Endothelial cell of umbilical vein (primary cell): ENCODE measurements around the gene PLEKHD1.

Experiments
- EZH2 ChIP-seq: IDR thresholded peaks from 2 replicates; pipeline ENCODE4 v1.6.1; 2012; ENCODE audit warnings: borderline replicate concordance, low read depth, mild to moderate bottlenecking, moderate library complexity, low read length, inconsistent platforms; ENCODE audit not compliant: severe bottlenecking
- MYC ChIP-seq: IDR thresholded peaks from one replicate; pipeline ENCODE4 v1.6.1; 2011; ENCODE audit warnings: mild to moderate bottlenecking, low read depth, low read length
- TF ChIP-seq, protein P1 (sequence below), 2 donors: IDR thresholded peaks; 1 replicate in 1 of 2; 2 replicates in 1 of 2; pipeline ENCODE4 v1.5.1; 2011; ENCODE audit warnings: low read length in 2 of 2, mild to moderate bottlenecking in 2 of 2, moderate library complexity in 2 of 2, control low read depth in 1 of 2, inconsistent platforms in 1 of 2, low read depth in 1 of 2; ENCODE audit not compliant: insufficient read depth in 1 of 2; ENCODE audit errors: extremely low read depth in 1 of 2
- TF ChIP-seq, protein P2 (sequence below): IDR thresholded peaks from 2 replicates; pipeline ENCODE4 v1.6.1; 2011; ENCODE audit not compliant: insufficient read depth, insufficient read length

DNA sequence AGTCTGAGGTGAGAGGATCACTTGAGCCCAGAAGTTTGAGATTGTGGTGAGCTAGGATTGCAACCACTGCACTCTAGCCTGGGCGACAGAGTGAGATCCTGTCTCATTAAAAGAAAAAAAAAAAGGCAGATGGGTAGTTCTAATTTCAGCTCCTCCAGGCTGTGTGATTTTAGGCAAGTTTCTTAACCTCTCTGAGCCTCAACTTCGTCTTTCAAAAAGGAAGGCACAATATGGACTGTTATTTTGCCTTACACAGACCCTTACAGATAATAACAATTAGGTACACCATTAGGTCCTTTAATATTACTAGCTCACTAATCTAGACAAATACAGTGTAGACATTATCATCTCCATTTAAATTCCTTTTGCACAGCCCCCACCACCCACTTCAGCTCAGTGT lies 94.9 kb downstream of the PLEKHD1 start:
- TF ChIP-seq, protein P1, sequence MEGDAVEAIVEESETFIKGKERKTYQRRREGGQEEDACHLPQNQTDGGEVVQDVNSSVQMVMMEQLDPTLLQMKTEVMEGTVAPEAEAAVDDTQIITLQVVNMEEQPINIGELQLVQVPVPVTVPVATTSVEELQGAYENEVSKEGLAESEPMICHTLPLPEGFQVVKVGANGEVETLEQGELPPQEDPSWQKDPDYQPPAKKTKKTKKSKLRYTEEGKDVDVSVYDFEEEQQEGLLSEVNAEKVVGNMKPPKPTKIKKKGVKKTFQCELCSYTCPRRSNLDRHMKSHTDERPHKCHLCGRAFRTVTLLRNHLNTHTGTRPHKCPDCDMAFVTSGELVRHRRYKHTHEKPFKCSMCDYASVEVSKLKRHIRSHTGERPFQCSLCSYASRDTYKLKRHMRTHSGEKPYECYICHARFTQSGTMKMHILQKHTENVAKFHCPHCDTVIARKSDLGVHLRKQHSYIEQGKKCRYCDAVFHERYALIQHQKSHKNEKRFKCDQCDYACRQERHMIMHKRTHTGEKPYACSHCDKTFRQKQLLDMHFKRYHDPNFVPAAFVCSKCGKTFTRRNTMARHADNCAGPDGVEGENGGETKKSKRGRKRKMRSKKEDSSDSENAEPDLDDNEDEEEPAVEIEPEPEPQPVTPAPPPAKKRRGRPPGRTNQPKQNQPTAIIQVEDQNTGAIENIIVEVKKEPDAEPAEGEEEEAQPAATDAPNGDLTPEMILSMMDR (IDR thresholded peaks at IDR 0.05; ENCODE audit: extremely low read depth in 1 of 2, insufficient read depth in 1 of 2, low read depth in 1 of 2, low read length in 2 of 2) = no peak
- TF ChIP-seq, protein P2, sequence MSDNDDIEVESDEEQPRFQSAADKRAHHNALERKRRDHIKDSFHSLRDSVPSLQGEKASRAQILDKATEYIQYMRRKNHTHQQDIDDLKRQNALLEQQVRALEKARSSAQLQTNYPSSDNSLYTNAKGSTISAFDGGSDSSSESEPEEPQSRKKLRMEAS = no peak
- TF ChIP-seq EZH2 = no peak
- TF ChIP-seq MYC = no peak
